SHP77 (cell line): ENCODE results near the gene MRPS2.
"Not testable (repeated sequence)": the region's sequence is repeated elsewhere in the genome, so short reads cannot be mapped to it uniquely, and the experiment has no call there.

Experiments used
- DNase-seq, 2 experiments: peaks; one replicate each; lab custom pipeline; 2025; lab: John Stamatoyannopoulos, UW

The MRPS2 gene

GRCh38 chr9:135531096-135531495, 30.6 kb downstream of the MRPS2 start:
- no peak for DNase-seq

GRCh38 chr9:135533113-135533512, 32.6 kb downstream of the MRPS2 start:
- DNase-seq = no peak

GRCh38 chr9:135533674-135534073, 33.2 kb downstream of the MRPS2 start:
- no peak for DNase-seq

- DNase-seq = not testable (repeated sequence)
Measured at GRCh38 chr9:135534192-135534711, 33.8 kb downstream of the MRPS2 start.

- not testable (repeated sequence) for DNase-seq
Measured at GRCh38 chr9:135534826-135535225, 34.3 kb downstream of the MRPS2 start.

GRCh38 chr9:135535631-135536030, 35.1 kb downstream of the MRPS2 start:
- DNase-seq = not testable (repeated sequence)

- DNase-seq = no peak
Measured at GRCh38 chr9:135536216-135536615, 35.7 kb downstream of the MRPS2 start.

- DNase-seq = peak in 1 of 2 experiments; percentile 21
Measured at GRCh38 chr9:135543262-135543894, 42.9 kb downstream of the MRPS2 start.

- no peak for DNase-seq
Measured at GRCh38 chr9:135544981-135545635, 44.6 kb downstream of the MRPS2 start.

- not testable (repeated sequence) for DNase-seq
Measured at GRCh38 chr9:135545646-135546176, 45.2 kb downstream of the MRPS2 start, which contains the start of gene OBP2A. Gene OBP2A, plus strand, starts transcription at chr9:135546126. Its CDS starts 55 bp downstream, at chr9:135546181.

- DNase-seq = not testable (repeated sequence)
Measured at GRCh38 chr9:135546792-135547617, 46.5 kb downstream of the MRPS2 start.

- no peak for DNase-seq
Measured at GRCh38 chr9:135547756-135548736, 47.6 kb downstream of the MRPS2 start.

GRCh38 chr9:135549478-135550343, 49.2 kb downstream of the MRPS2 start:
- not testable (repeated sequence) for DNase-seq

GRCh38 chr9:135550344-135550918, 49.9 kb downstream of the MRPS2 start:
- no peak for DNase-seq

- no peak for DNase-seq
Measured at GRCh38 chr9:135551031-135551430, 50.5 kb downstream of the MRPS2 start.

GRCh38 chr9:135551456-135551855, 51.0 kb downstream of the MRPS2 start:
- DNase-seq = no peak

- DNase-seq = no peak
Measured at GRCh38 chr9:135552021-135552697, 51.7 kb downstream of the MRPS2 start.

- no peak for DNase-seq
Measured at GRCh38 chr9:135552698-135553171, 52.3 kb downstream of the MRPS2 start.
